Naive B cell (primary cell): ENCODE measurements around the gene CEP104. TPM values are rescaled to one million over a fixed set of nuclear protein-coding genes. Genes with fewer than 3 reads are reported as not detected.

ENCODE experiments used
- ATAC-seq, 2 donors: fragments of 150-1000 bp; cut with Tn5 transposase; 2 replicates each; pipeline ENCODE4 v1.10.0; 2021; ENCODE audit warnings: low read depth in 2 of 2, mild to moderate bottlenecking in 2 of 2, moderate library complexity in 2 of 2
- DNase-seq: peaks from one replicate; pipeline ENCODE4 v3.0.0; 2022
- H3K27ac Mint-ChIP-seq, 6 donors: one replicate each; pipeline ENCODE4 v1.8.0; 2020 to 2022; ENCODE audit warnings: mild to moderate bottlenecking in 6 of 6, mixed read lengths in 6 of 6, moderate library complexity in 5 of 6, inconsistent platforms in 2 of 6
- H3K27me3 Mint-ChIP-seq, 3 donors: one replicate each; pipeline ENCODE4 v1.8.0; 2021 to 2022; ENCODE audit warnings: mixed read lengths in 3 of 3, mild to moderate bottlenecking in 1 of 3
- H3K36me3 Mint-ChIP-seq, 2 donors: one replicate each; pipeline ENCODE4 v1.8.0; 2020 to 2022; ENCODE audit warnings: mixed read lengths in 2 of 2, inconsistent platforms in 1 of 2, mild to moderate bottlenecking in 1 of 2
- H3K4me1 Mint-ChIP-seq, 3 donors: one replicate each; pipeline ENCODE4 v1.8.0; 2020 to 2022; ENCODE audit warnings: mixed read lengths in 3 of 3, inconsistent platforms in 1 of 3, mild to moderate bottlenecking in 1 of 3, moderate library complexity in 1 of 3
- H3K4me3 Mint-ChIP-seq, 8 donors: one replicate each; pipeline ENCODE4 v1.8.0; 2020 to 2022; ENCODE audit warnings: mild to moderate bottlenecking in 8 of 8, mixed read lengths in 8 of 8, moderate library complexity in 8 of 8, inconsistent platforms in 2 of 8
- H3K9me3 Mint-ChIP-seq, 7 donors: one replicate each; pipeline ENCODE4 v1.8.0; 2020 to 2022; ENCODE audit warnings: mixed read lengths in 7 of 7, mild to moderate bottlenecking in 5 of 7, inconsistent platforms in 2 of 7, moderate library complexity in 1 of 7
- polyA plus RNA-seq, 6 donors: library from polyadenylated mRNA; unstranded; fragments of 300-500 nt; fragmentation: Illumina TruSeq; gene quantifications; one replicate each; pipeline ENCODE4 v1.2.3, GENCODE V29; 2021; ENCODE audit warnings: low read depth in 6 of 6

Gene CEP104
- polyA plus RNA-seq, 6 donors from 2014 or later: 8.1 to 34.6 (median 17.5) TPM

GRCh38 chr1:3827813-3828307 lies 29.2 kb downstream of the CEP104 start:
- no peaks in the 10 kb centered on the region for H3K9me3 Mint-ChIP-seq
- no peaks in the 10 kb centered on the region for H3K4me1 Mint-ChIP-seq

GRCh38 chr1:3825356-3825755 lies 31.7 kb downstream of the CEP104 start:
- Mint-ChIP-seq H3K27ac (no peak overlapping the region), H3K4me1 (no peaks in the 10 kb centered on the region), H3K9me3 (no peaks in the 10 kb centered on the region), H3K36me3 (peaks cover 8 to 41% of the 10 kb centered on the region in 2 donors), H3K4me3 (no peak overlapping the region), H3K27me3 (no peaks in the 10 kb centered on the region)
- DNase-seq (no peak), ATAC-seq (no peak)

More at GRCh38 chr1:3827813-3828307, 29.2 kb downstream of the CEP104 start:
- Mint-ChIP-seq H3K4me3 (no peak overlapping the region), H3K27me3 (no peaks in the 10 kb centered on the region), H3K27ac (no peak overlapping the region), H3K36me3 (peaks cover 16 to 27% of the 10 kb centered on the region in 2 donors)
- no peak for DNase-seq
- no peak for ATAC-seq

DNA sequence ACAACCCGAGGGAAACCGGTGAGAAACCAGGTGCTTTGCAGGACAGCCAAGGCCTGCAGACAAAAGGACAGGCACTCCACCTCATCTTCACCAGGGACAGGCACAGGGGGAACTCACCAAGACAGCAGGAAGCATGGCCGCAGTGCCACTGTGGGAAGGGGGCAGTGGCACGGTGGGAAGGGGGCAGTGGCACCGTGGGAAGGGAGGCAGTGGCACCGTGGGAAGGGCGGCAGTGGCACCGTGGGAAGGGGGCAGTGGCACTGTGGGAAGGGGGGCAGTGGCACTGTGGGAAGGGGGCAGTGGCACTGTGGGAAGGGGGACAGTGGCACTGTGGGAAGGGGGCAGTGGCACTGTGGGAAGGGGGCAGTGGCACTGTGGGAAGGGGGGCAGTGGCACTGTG lies 32.4 kb downstream of the CEP104 start:
- Mint-ChIP-seq H3K9me3 (no peaks in the 10 kb centered on the region), H3K4me1 (peaks cover 0 to 3% (median 0%) of the 10 kb centered on the region in 3 donors), H3K4me3 (no peak overlapping the region), H3K27me3 (no peaks in the 10 kb centered on the region), H3K36me3 (peaks cover 6 to 44% of the 10 kb centered on the region in 2 donors), H3K27ac (no peak overlapping the region)
- ATAC-seq: no peak
- DNase-seq: no peak

GRCh38 chr1:3822421-3822820 lies 34.6 kb downstream of the CEP104 start:
- Mint-ChIP-seq H3K27ac (no peak overlapping the region), H3K9me3 (no peaks in the 10 kb centered on the region), H3K36me3 (peaks cover 4 to 38% of the 10 kb centered on the region in 2 donors), H3K4me3 (no peak overlapping the region), H3K4me1 (peaks cover 0 to 4% (median 2%) of the 10 kb centered on the region in 3 donors), H3K27me3 (no peaks in the 10 kb centered on the region)
- DNase-seq: no peak
- no peak for ATAC-seq

DNA sequence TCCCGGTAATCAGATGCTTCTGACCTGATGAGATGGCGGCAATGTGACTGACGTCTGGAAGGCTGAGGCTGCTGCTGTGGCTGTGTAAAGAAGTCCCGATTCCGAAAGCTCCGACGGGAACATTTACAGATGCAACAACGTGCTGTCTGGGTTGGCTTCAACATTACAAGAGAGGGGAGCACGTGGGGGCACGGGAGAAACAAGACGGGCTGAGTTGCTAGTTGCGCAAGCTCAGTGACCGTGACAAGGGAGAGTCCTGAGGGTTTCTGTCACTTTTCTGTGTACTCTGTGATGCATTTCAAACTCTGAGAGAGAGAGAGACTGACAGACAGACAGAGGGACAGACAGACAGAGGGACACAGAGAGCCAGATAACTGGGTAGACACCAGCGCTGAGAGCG lies 35.1 kb downstream of the CEP104 start:
- H3K36me3 Mint-ChIP-seq: peaks cover 4 to 38% of the 10 kb centered on the region in 2 donors
- H3K27me3 Mint-ChIP-seq: no peaks in the 10 kb centered on the region
- ATAC-seq (no peak), DNase-seq (no peak)
- peak overlapping the region in 1 of 6 donors; percentile 44 for H3K27ac Mint-ChIP-seq
- H3K9me3 Mint-ChIP-seq: no peaks in the 10 kb centered on the region
- peaks cover 0 to 7% (median 4%) of the 10 kb centered on the region in 3 donors for H3K4me1 Mint-ChIP-seq
- H3K4me3 Mint-ChIP-seq: no peak overlapping the region

DNA sequence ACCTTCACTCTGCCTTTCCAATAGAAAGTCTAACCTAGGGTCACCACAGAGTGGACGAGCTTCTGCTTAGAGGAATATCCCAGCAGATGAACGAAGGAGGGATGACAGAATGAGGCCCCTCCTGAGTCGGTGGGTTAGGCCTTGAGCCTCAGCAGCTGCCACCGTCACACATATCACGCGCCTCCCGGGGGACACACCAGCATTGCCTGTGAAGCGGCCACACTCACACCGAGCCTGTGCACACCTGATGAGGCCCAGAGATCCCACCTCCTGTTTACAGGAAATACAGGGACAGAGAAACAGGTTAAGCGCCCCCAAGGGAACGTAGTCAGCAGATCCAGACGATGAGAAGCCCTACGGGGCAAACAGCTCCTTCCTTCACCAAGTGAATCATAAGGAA lies 35.6 kb downstream of the CEP104 start:
- no peaks in the 10 kb centered on the region for H3K27me3 Mint-ChIP-seq
- peak overlapping the region in 1 of 6 donors; percentile 37 for H3K27ac Mint-ChIP-seq
- H3K4me3 Mint-ChIP-seq: peak overlapping the region in 1 of 8 donors; percentile 61
- H3K36me3 Mint-ChIP-seq: peaks cover 4 to 38% of the 10 kb centered on the region in 2 donors
- no peaks in the 10 kb centered on the region for H3K9me3 Mint-ChIP-seq
- DNase-seq: no peak
- no peak for ATAC-seq
- peaks cover 0 to 7% (median 4%) of the 10 kb centered on the region in 3 donors for H3K4me1 Mint-ChIP-seq

GRCh38 chr1:3821004-3821403 lies 36.0 kb downstream of the CEP104 start:
- H3K4me1 Mint-ChIP-seq: peaks cover 0 to 7% (median 4%) of the 10 kb centered on the region in 3 donors
- peaks cover 4 to 38% of the 10 kb centered on the region in 2 donors for H3K36me3 Mint-ChIP-seq
- H3K9me3 Mint-ChIP-seq: no peaks in the 10 kb centered on the region
- ATAC-seq (no peak), DNase-seq (no peak)
- H3K27ac Mint-ChIP-seq: peak overlapping the region in 2 of 6 donors; percentile 19 to 37
- no peak overlapping the region for H3K4me3 Mint-ChIP-seq
- H3K27me3 Mint-ChIP-seq: no peaks in the 10 kb centered on the region

- Mint-ChIP-seq H3K4me3 (no peak overlapping the region), H3K9me3 (no peaks in the 10 kb centered on the region), H3K27ac (peak overlapping the region in 3 of 6 donors; percentile 26 to 92 (median 44)), H3K36me3 (peaks cover 4 to 38% of the 10 kb centered on the region in 2 donors), H3K27me3 (no peaks in the 10 kb centered on the region), H3K4me1 (peaks cover 0 to 7% (median 4%) of the 10 kb centered on the region in 3 donors)
- ATAC-seq (no peak), DNase-seq (no peak)
Measured at GRCh38 chr1:3820316-3820715, 36.7 kb downstream of the CEP104 start.

DNA sequence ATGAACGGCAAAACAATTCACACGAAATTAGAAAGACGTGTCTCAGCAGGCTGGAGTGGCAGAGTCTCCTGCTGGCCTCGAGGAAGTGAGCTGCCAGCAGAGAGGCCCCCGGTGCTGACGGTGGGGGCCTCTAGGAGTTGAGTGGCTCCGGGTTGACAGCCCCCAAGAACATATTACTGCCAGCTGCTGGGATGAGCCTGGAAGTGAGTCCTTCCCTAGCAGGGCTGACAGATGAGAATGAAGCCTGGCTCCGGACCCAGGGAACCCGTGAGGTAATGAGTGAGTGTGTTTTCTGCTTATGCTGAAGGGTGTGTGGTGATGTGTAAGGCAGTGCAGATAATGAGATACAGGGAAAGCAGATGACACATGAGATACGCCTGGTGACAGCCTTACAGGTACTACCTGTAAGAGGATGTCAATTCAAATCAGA lies 37.2 kb downstream of the CEP104 start:
- Mint-ChIP-seq H3K27ac (peak overlapping the region in 3 of 6 donors; percentile 2 to 34 (median 16)), H3K36me3 (peaks cover 9 to 38% of the 10 kb centered on the region in 2 donors), H3K9me3 (no peaks in the 10 kb centered on the region), H3K27me3 (no peaks in the 10 kb centered on the region), H3K4me1 (peaks cover 0 to 7% (median 4%) of the 10 kb centered on the region in 3 donors), H3K4me3 (peak overlapping the region in 1 of 8 donors; percentile 29)
- ATAC-seq (no peak), DNase-seq (no peak)

- Mint-ChIP-seq H3K4me3 (peak overlapping the region in 1 of 8 donors; percentile 3), H3K9me3 (no peaks in the 10 kb centered on the region), H3K36me3 (peaks cover 5 to 38% of the 10 kb centered on the region in 2 donors), H3K27ac (peak overlapping the region in 1 of 6 donors; percentile 21), H3K27me3 (no peaks in the 10 kb centered on the region), H3K4me1 (peaks cover 0 to 7% (median 4%) of the 10 kb centered on the region in 3 donors)
- ATAC-seq (no peak), DNase-seq (no peak)
Measured at GRCh38 chr1:3817821-3818597, 39.0 kb downstream of the CEP104 start.

- ATAC-seq (no peak), DNase-seq (no peak)
- Mint-ChIP-seq H3K9me3 (no peaks in the 10 kb centered on the region), H3K36me3 (peaks cover 5 to 35% of the 10 kb centered on the region in 2 donors), H3K27me3 (no peaks in the 10 kb centered on the region), H3K4me3 (no peak overlapping the region), H3K4me1 (peaks cover 0 to 7% (median 4%) of the 10 kb centered on the region in 3 donors), H3K27ac (peak overlapping the region in 1 of 6 donors; percentile 85)
Measured at GRCh38 chr1:3817138-3817740, 39.8 kb downstream of the CEP104 start.

DNA sequence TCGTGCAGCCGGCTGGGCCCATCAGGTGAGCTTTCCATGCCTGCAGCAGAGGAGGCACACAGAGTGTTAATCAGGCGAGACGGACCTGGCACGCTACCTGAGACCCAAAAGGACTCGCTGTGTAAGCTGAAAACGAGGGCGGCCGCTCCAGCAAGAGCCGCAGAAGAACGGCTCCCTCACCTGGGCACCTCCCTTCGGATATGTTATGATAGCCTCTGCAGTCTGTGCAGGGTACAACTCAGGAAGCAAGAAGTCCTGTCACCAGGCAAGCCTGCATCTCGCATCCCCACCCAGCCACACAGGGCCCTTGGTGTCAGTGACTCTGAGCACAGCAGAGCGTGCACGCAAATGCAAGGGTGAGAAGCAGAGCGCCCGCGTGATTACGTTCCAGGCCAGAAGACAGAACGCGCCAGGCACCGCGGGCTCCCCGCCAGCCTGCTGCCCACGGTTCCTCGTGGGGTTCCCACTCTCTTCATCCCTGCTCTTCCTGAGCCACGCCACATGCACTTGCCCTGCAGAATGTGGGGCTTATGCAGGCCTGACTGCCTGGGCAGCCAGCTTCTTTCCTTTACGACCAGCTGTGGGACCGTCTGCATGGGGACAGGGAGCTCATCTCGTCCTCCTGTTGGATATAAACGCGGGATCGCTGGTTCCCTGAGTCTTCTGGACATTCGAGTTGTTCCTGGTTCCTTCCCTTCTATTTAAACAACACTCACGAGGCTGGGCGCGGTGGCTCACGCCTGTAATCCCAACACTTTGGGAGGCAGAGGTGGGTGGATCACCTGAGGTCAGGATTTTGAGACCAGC lies 40.5 kb downstream of the CEP104 start:
- DNase-seq: no peak
- H3K27ac Mint-ChIP-seq: no peak overlapping the region
- no peaks in the 10 kb centered on the region for H3K27me3 Mint-ChIP-seq
- peaks cover 5 to 28% of the 10 kb centered on the region in 2 donors for H3K36me3 Mint-ChIP-seq
- peaks cover 0 to 7% (median 4%) of the 10 kb centered on the region in 3 donors for H3K4me1 Mint-ChIP-seq
- no peak overlapping the region for H3K4me3 Mint-ChIP-seq
- no peak for ATAC-seq
- H3K9me3 Mint-ChIP-seq: no peaks in the 10 kb centered on the region
